Spleen (tissue), 11 donors: Measurements from ENCODE around the gene ZNF837. TPM values are rescaled to one million over a fixed set of nuclear protein-coding genes. Genes with fewer than 3 reads are reported as not detected.

Source experiments
- DNase-seq: peaks from one replicate; pipeline ENCODE4 v3.0.0-alpha.2; 2020
- H3K27ac ChIP-seq, 8 donors: fragments of 200-600 bp; sonication (generic) in 7 of 8; 1 replicate in 4 of 8; 2 replicates in 4 of 8; pipeline versions ENCODE4 v1.5.0 to v1.8.0; 2016 to 2021; ENCODE audit warnings: inconsistent platforms in 4 of 8, mild to moderate bottlenecking in 4 of 8, moderate library complexity in 1 of 8
- H3K27me3 ChIP-seq, 7 donors: fragments of 200-600 bp; sonication (generic) in 6 of 7; replicated peaks in 1 of 7; 1 replicate in 4 of 7; 2 replicates in 3 of 7; pipeline versions ENCODE4 v1.5.0 to v1.8.0; 2016 to 2021; ENCODE audit warnings: inconsistent platforms in 3 of 7, mild to moderate bottlenecking in 1 of 7
- H3K36me3 ChIP-seq, 6 donors: fragments of 200-600 bp; sonication (generic) in 5 of 6; 1 replicate in 4 of 6; 2 replicates in 2 of 6; pipeline versions ENCODE4 v1.5.0 to v1.8.0; 2016 to 2021; ENCODE audit warnings: inconsistent platforms in 2 of 6
- H3K4me1 ChIP-seq, 6 donors: fragments of 200-600 bp; sonication (generic) in 5 of 6; 1 replicate in 3 of 6; 2 replicates in 3 of 6; pipeline versions ENCODE4 v1.5.0 to v1.8.0; 2016 to 2021; ENCODE audit warnings: inconsistent platforms in 3 of 6
- H3K4me3 ChIP-seq, 8 donors: fragments of 200-600 bp; sonication (generic) in 7 of 8; 1 replicate in 4 of 8; 2 replicates in 4 of 8; pipeline versions ENCODE4 v1.5.0 to v1.8.0; 2016 to 2021; ENCODE audit warnings: inconsistent platforms in 4 of 8, mild to moderate bottlenecking in 4 of 8, moderate library complexity in 2 of 8
- H3K9me3 ChIP-seq, 8 donors: fragments of 200-600 bp; sonication (generic) in 7 of 8; 1 replicate in 4 of 8; 2 replicates in 4 of 8; pipeline versions ENCODE4 v1.5.0 to v1.8.0; 2016 to 2021; ENCODE audit warnings: inconsistent platforms in 4 of 8
- POLR2A ChIP-seq, 3 donors: fragments of 450-650 bp; IDR thresholded peaks; one replicate each; pipeline ENCODE4 v1.5.1; 2017; ENCODE audit warnings: antibody characterized with exemption in 3 of 3, mild to moderate bottlenecking in 1 of 3
- POLR2AphosphoS5 ChIP-seq, 3 donors: sonication (generic); formaldehyde crosslinking; IDR thresholded peaks; one replicate each; pipeline ENCODE4 v1.5.1; 2017; ENCODE audit warnings: antibody characterized with exemption in 3 of 3
- WGBS, 5 donors: extraction: QIAGEN DNeasy Blood & Tissue Kit in 3 of 5; methylation state at CpG; one replicate each; pipeline versions ENCODE4 v1.1.5 to v1.1.7; 2013 to 2018; 5-methylcytosine and 5-hydroxymethylcytosine counted together
- intact Hi-C: fragments of 100-400 bp; cut with DNase I; formaldehyde crosslinking; loops from one replicate; pipeline ENCODE4 v1.15.0; 2023; ENCODE audit warnings: low total_unique reads
- polyA plus RNA-seq, 3 donors: library from polyadenylated mRNA; stranded (reverse); fragments of 200-250 nt; gene quantifications; one replicate each; pipeline ENCODE4 v1.2.1, GENCODE V29; 2013
- total RNA-seq, 7 donors: library from RNA; depleted of rRNA in 3 of 7; stranded (reverse); fragments of >200 nt in 3 of 7; fragmentation: NEBNext Ultra II Directional in 4 of 7; extraction: Animal tissue kit (Norgen Biotek cat#: 25700) in 4 of 7; gene quantifications; one replicate each; pipeline versions ENCODE4 v1.1.0 to v1.2.1, GENCODE V29; 2016 to 2021
- TF ChIP-seq, protein P1 (sequence below), 11 experiments: fragments of 200-600 bp in 7 of 11; fragments of 450-650 bp in 4 of 11; sonication (generic) in 4 of 11; IDR thresholded peaks in 8 of 11; conservative IDR thresholded peaks in 3 of 11; 1 replicate in 7 of 11; 2 replicates in 4 of 11; pipeline versions ENCODE4 v1.4.0 to v1.8.0; 2016 to 2021; ENCODE audit warnings: antibody characterized with exemption in 11 of 11, inconsistent platforms in 4 of 11, mild to moderate bottlenecking in 1 of 11
- donor health status: healthy with polysubstance abuse.
- donor health status: DM: no; HTN: no; CAD: no; lungs with moderate emphysema.
- donor health status: DM: no; HTN: no; CAD: no.
- donor health status: Bipolar disorder and iron deficiency.
- donor health status: healthy.
- donor health status: DM: no; HTN: no; CAD: no.
- donor health status: DM: yes; HTN: yes; CAD: no.

Gene ZNF837
- total and polyA plus RNA-seq, 10 donors: 2.2 to 6.1 (median 3.2) TPM

DNA sequence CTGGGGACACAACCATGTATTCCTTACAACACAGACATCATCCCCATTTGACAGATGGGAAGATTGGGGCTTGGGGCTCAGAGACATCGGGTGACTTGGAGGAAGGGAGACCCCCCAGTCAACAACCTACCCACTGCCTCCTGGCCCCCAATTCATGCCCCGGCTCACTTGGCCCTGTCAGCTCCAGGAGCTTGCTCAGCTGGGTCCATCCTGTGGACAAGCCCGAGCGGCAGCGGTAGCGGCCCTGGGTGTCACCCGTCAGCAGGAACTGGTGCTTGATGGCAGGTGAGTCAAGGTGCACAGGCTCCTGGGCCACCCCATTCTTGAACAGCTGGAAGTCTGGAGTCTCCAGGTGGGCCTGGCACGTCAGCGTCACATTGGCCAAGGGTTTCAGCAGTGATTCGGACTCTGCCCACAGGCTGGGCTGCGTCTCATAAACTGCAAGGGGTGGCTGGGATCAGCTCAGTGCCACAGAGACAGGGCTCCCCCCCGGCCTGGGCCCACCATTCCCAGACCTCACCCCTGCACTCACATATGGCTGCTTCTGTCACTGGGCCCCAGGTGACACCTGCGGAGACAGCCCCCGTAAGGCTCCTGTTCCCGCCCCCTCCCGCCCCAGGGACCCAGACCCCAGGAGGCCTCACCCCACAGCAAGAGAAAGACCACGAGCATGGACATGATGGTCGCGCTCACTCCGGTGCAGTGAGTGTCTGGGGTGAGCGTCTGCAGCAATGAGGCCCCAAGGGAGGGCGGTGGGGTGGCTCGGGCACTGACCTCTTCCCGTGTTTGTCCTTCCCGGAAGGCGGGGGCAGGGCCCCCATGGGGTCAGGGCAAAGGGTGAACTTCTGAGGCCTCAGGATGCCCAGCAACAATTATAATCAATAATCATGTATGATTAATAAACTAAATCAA is 27.8 kb downstream of the ZNF837 start, which contains the start of gene A1BG:
Gene A1BG, minus strand, starts transcription at position 733 of the 912 bp plus-strand sequence. Its CDS starts 55 bp downstream, at position 678.
- 86 to 90% (median 88%) methylated on average over 20 to 26 of the region's 26 CpGs for WGBS, 5 donors
- no peak for DNase-seq
- no peak within 1 kb of the TSS for H3K4me3 ChIP-seq

GRCh38 chr19:58351990-58352755 is 28.7 kb downstream of the ZNF837 start:
- TF ChIP-seq, protein P1, sequence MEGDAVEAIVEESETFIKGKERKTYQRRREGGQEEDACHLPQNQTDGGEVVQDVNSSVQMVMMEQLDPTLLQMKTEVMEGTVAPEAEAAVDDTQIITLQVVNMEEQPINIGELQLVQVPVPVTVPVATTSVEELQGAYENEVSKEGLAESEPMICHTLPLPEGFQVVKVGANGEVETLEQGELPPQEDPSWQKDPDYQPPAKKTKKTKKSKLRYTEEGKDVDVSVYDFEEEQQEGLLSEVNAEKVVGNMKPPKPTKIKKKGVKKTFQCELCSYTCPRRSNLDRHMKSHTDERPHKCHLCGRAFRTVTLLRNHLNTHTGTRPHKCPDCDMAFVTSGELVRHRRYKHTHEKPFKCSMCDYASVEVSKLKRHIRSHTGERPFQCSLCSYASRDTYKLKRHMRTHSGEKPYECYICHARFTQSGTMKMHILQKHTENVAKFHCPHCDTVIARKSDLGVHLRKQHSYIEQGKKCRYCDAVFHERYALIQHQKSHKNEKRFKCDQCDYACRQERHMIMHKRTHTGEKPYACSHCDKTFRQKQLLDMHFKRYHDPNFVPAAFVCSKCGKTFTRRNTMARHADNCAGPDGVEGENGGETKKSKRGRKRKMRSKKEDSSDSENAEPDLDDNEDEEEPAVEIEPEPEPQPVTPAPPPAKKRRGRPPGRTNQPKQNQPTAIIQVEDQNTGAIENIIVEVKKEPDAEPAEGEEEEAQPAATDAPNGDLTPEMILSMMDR (IDR thresholded peaks at IDR 0.05 in 8 of 11, conservative IDR thresholded peaks at IDR 0.05 in 3 of 11): no peak
- TF ChIP-seq POLR2A (IDR thresholded peaks at IDR 0.05) (no peak), POLR2AphosphoS5 (IDR thresholded peaks at IDR 0.05) (no peak)
- peaks cover 13 to 58% (median 40%) of the 10 kb centered on the region in 6 donors for H3K4me1 ChIP-seq
- H3K4me3 ChIP-seq: no peak overlapping the region
- no peak overlapping the region for H3K27ac ChIP-seq
- peaks cover 0 to 24% (median 3%) of the 10 kb centered on the region in 6 donors for H3K36me3 ChIP-seq
- H3K27me3 ChIP-seq: peaks cover 0 to 58% (median 9%) of the 10 kb centered on the region in 7 donors
- intact Hi-C loops: no loop called here
- no peak for DNase-seq
- no peaks in the 10 kb centered on the region for H3K9me3 ChIP-seq
- 86 to 93% (median 89%) methylated on average over 16 to 23 of the region's 23 CpGs for WGBS, 5 donors

More for the DNA sequence above, 27.8 kb downstream of the ZNF837 start, which contains the start of gene A1BG:
- H3K27ac ChIP-seq: no peak within 1 kb of the TSS
- H3K27me3 ChIP-seq: peaks cover 0 to 56% (median 12%) of the 10 kb centered on the region in 7 donors
- intact Hi-C loops: no loop called here
- TF ChIP-seq, protein P1 (IDR thresholded peaks at IDR 0.05 in 8 of 11, conservative IDR thresholded peaks at IDR 0.05 in 3 of 11): no peak
- TF ChIP-seq POLR2AphosphoS5 (IDR thresholded peaks at IDR 0.05) (no peak), POLR2A (IDR thresholded peaks at IDR 0.05) (no peak)
- H3K4me1 ChIP-seq: peaks cover 18 to 60% (median 45%) of the 10 kb centered on the region in 6 donors
- H3K9me3 ChIP-seq: no peaks in the 10 kb centered on the region
- peaks cover 0 to 24% (median 3%) of the 10 kb centered on the region in 6 donors for H3K36me3 ChIP-seq

DNA sequence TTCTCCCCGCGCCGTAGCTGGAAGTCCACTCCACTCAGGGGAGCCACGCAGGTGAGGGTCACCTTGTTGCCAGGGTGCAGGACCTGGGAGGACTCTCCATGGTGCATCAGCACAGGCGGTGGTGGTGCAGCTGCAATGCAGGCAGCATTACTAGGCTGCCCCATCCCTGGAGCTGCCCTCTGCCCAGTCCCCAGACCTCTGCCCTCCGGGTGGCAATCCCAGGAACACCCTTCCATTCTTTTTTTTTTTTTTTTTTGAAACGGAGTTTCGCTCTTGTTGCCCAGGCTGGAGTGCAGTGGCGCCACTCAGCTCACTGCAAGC is 29.3 kb downstream of the ZNF837 start:
- intact Hi-C loops: no loop called here
- H3K27me3 ChIP-seq: peaks cover 0 to 58% (median 5%) of the 10 kb centered on the region in 7 donors
- TF ChIP-seq POLR2AphosphoS5 (IDR thresholded peaks at IDR 0.05): no peak
- no peak for TF ChIP-seq POLR2A (IDR thresholded peaks at IDR 0.05)
- TF ChIP-seq, protein P1 (IDR thresholded peaks at IDR 0.05 in 8 of 11, conservative IDR thresholded peaks at IDR 0.05 in 3 of 11): no peak

More for the DNA sequence above, 29.3 kb downstream of the ZNF837 start:
- WGBS, 5 donors: 89 to 95% (median 91%) methylated on average over 7 to 9 of the region's 9 CpGs
- no peaks in the 10 kb centered on the region for H3K9me3 ChIP-seq
- peaks cover 6 to 58% (median 40%) of the 10 kb centered on the region in 6 donors for H3K4me1 ChIP-seq
- H3K36me3 ChIP-seq: peaks cover 0 to 24% (median 3%) of the 10 kb centered on the region in 6 donors
- no peak for DNase-seq
- no peak overlapping the region for H3K4me3 ChIP-seq
- no peak overlapping the region for H3K27ac ChIP-seq
